Measurements from ENCODE around the gene NEURL1B. TPM values are rescaled to one million over a fixed set of nuclear protein-coding genes. Genes with fewer than 3 reads are reported as not detected.
"Not testable (repeated sequence)": the region's sequence is repeated elsewhere in the genome, so short reads cannot be mapped to it uniquely, and the experiment has no call there.

Gene NEURL1B
- total RNA-seq, 2 experiments from 2014 or later = 0.04 TPM; not detected in 1

DNA sequence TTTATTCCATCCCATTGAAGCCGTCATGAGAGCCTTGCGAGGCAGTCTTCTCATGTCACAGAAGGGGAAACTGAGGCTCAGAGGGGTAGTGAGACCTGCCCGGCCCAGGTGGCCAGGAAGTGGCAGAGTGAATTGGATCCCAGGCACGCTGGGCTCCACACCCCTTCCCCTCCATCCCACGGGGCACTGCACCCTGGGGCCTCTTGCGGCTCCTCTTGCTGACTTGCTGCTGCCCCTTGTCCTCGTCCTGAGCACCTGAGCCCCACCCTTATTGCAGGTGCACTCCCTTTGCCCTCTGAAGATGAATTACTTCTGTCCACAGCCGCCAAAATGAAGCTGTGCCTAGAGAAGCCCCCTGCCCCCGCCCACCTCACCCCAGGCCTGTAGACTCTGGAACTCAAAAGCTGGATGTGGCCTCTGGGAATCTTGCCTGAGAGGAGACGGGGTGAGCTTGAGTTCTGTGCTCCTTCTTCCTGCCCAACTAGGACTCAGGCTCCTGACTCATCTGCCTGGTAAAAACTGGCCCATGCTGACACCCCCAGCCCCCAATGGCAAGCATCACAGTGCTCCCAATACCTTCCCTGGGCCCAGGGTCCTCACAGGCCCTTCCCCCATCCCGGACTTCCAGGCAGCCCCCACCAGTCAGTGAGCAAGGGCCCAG, 6.4 kb downstream of the NEURL1B start:
- ChIA-PET CTCF (no interaction called here), POLR2A (no interaction called here)

- ChIA-PET POLR2A (no interaction called here), CTCF (no interaction called here)
These were observed 6.9 kb downstream of the NEURL1B start for GRCh38 chr5:172648013-172648381.

DNA sequence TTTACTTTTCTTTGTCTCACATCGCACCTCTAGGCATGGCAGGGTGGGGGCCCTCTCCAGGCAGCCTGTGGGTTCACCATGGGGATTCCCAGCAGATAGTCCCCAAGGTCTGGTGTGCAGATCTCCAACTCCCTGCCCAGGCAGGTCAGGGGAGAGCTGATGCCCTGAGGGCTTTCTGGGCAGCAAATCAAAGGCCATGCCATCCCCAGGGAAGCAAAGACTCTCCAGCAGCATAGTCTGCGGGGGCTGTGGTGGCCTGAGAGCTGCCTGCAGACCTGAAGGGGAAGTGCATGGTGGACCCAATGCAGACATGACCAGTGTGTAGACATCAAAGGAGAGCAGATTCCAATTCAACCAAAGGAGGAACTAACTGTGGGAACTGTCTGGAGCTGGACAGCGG, 7.7 kb downstream of the NEURL1B start:
- CTCF ChIA-PET = no interaction called here
- POLR2A ChIA-PET = no interaction called here

- POLR2A ChIA-PET, CTCF ChIA-PET: not testable (repeated sequence)
These were observed 15.4 kb downstream of the NEURL1B start for GRCh38 chr5:172656496-172656895.

- CTCF ChIA-PET, POLR2A ChIA-PET: not testable (repeated sequence)
These were observed 16.6 kb downstream of the NEURL1B start for GRCh38 chr5:172657524-172658233.

GRCh38 chr5:172658391-172658790, 17.3 kb downstream of the NEURL1B start:
- CTCF ChIA-PET = no interaction called here
- POLR2A ChIA-PET = no interaction called here

DNA sequence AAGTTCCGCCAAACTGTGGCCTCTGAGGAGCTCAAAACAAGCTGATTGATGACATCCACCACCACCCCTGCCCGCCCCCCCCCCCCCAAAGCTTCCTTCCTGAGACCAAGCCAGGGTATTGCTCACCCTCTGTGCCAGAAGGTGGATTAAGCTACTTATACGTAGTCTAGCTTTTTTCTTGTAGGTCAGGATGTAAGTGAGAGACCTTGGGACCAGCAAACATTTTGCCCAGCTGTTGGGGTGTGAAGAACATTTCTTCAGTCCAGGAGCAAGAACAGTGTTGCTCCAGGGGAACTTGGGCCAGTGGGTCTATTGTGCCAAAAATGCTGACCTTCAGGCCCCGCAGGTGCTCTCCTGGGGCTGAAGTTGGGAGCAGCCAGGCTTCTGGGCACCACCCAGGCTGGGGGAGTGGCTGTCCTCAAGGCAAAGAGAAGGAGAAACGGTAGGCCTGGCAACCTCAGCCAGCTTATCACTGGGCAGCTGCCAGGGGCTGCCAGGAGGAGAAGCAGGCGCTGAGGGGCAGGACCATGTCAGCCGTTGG, 18.0 kb downstream of the NEURL1B start:
- CTCF ChIA-PET = no interaction called here
- POLR2A ChIA-PET = no interaction called here

DNA sequence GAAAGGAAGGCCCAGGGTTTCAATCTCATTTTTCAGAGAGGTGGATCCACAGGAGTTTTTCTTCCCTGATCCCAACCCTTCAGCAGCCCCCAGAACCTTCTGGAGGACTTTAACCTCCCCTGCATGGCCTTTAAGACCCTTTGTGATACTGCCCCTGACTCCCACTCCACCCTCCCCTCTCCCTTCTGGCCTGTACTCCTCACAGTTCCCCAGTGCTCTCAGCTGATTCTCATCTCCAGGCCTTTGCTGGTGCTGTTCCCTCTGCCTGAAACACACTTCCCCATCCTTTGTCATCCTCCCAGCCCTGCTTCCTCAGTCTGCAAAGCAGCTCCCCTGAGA, 18.5 kb downstream of the NEURL1B start:
- POLR2A ChIA-PET = no interaction called here
- CTCF ChIA-PET = no interaction called here

DNA sequence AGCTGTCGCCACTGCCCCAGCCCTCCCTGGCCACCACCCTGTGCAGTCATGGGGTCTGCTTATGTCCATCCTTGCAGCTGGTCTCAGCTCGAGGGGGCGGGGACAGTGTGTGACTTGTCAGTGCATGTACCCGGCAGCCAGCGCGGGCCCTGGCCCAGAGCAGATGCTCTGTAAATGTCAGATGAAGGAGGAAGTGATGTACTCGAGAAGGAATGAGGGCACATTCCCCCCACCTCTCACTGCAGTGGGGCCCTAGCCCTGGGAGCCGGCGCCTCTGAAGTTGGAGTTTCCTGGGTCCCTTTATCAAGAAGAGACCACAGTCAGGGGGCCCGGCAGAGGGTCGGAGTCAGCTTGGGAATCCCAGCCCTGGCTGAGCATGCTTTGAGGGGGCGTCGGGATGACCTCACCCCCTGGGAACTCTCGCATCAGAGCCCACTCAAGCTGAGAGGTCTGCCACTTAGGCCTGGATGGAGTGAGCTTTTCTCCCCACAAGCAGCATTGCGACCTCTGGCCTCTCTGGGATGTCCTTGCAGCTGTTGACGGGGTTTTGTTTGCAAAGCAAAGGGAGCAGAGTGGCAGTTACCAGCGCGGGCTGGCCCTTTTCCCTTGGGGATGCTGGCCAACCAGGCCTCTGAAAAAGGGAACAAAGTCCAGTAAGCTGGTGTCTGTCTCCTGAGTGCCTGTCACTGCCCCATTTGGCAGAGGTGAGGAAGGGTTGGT, 19.0 kb downstream of the NEURL1B start:
- ChIA-PET CTCF (no interaction called here), POLR2A (no interaction called here)

GRCh38 chr5:172660974-172661373, 19.9 kb downstream of the NEURL1B start:
- CTCF ChIA-PET = no interaction called here
- POLR2A ChIA-PET = no interaction called here

- ChIA-PET POLR2A (no interaction called here), CTCF (no interaction called here)
These were observed 20.5 kb downstream of the NEURL1B start for GRCh38 chr5:172661526-172661925.

DNA sequence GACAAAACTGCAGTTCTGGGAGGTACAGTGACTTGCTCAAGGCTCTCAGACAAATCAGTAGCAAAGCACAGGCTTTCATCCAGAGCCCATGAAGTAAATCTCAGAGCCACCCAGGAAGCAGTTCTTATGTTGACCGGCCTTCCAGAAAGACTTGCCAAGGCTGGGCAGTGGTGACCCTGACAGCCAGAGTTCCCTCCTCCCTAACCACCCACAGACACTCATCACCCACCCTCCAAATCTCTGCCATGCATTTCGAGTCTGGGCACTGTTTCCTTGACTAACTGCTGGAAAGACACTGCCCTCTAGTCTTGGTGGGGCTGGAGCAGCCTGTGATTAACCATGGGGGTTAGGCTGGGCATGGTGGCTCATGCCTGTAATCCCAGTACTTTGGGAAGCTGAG, 21.5 kb downstream of the NEURL1B start:
- ChIA-PET CTCF (no interaction called here), POLR2A (no interaction called here)

DNA sequence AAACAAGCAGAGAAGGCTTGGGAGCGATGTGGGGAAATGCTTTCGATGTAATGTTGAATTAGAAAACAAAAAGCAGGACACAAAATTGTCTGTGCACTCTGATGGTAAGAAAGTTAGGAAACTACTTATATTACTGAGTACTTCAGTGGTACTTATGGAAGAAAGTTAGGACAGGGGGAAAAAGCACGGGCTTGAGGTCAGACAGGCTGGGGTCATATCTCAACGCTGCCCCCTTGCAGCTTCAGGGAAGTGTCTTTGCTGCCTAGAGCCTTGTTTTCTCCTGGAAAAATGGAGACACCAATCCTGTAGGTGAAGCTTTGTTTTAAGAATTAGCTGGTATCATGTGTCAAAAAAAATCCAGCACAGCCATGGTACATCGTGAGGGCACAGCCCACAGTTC, 23.0 kb downstream of the NEURL1B start:
- POLR2A ChIA-PET = no interaction called here
- CTCF ChIA-PET = no interaction called here

DNA sequence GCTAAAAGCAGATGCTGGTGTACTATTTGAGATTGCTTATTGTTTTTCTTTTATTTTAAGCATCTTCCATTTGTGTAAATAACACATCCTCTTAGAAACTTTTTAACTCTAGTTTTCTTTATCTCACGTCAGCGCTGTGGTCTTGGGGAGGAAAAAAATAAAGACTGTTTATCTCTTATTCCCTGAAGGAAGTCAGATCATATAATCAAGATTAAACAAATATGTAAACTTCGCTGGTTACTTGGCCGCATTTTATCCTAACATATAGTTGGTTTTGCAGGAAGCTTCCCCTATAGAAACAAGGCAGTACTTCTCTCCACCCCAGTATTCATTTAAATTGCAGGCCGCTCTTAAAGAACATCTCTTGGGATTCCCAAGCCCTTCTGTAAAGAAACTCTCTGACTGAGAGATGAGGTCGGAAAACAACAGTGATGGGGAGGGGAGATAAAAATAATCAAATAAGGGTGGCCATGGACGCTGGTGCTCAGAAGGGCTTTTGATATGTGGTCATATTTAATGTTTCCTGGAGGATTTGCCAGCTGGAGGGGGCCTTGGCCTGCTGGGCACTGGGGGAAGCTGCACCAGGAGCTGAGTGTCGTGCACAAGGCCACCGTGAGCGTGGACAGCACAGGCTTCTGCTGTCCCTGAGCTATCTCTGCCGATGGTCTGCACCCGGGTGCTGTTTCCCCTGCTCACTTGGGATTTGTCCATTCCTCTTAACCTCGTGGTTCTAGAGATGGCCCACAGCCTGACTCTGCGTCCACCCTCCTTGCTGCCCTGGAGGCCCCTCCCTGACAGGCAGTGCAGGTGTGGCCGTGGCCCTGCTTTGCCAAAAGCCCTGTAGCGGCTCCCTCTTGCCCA, 23.8 kb downstream of the NEURL1B start:
- POLR2A ChIA-PET = no interaction called here
- CTCF ChIA-PET = no interaction called here

- POLR2A ChIA-PET = no interaction called here
- CTCF ChIA-PET = interaction anchor here (0.7 kb wide), 1 partner anchor 54 kb away, joined by 3 read pairs; no protein-coding TSS in a partner anchor
These were observed 25.2 kb downstream of the NEURL1B start for GRCh38 chr5:172666251-172666650.

DNA sequence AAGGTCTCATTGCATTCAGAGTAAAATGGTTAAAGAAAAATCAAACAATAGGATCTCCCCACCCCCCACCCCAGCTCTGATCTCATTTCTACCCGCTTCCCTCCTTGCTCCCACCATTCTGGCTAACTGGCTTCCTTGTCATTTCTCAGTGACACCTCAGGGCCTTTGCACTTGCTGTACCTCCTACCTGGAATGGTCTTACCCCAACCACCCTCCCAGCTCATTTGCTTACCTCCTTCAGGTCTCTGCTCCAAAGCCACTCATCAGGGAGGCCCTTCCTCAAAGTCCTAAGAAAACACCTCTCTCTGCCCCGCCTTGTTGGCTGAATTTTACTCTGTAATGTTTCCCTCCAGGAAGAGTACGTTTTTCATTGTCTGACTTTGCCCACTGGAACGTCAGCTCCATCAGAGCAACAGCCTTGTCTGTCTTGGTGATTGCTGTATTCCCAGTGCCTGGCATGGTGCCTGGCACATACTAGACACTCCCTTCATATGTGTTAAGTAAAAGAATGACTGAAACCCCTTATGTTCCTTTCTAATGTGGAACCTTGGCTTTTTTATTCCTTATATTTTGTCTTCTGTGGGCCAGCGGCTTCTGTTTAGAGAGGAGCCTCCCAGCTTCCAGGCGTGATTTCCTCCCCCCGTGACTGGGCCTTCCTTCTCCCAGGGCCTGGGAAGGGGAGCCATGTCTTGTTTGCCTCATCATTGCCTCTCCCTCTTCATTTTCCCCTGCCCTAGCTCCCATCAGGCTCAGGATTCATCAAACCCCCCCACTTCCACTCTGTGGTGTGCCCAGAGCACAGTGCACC, 26.9 kb downstream of the NEURL1B start:
- ChIA-PET POLR2A (interaction anchor here (0.6 kb wide), 1 partner anchor 500 kb away, joined by 4 read pairs; no protein-coding TSS in a partner anchor), CTCF (interaction anchor here (0.8 to 2.4 kb wide), 2 partner anchors 29 to 45 kb away, joined by 3 to 9 read pairs; no protein-coding TSS in a partner anchor)

DNA sequence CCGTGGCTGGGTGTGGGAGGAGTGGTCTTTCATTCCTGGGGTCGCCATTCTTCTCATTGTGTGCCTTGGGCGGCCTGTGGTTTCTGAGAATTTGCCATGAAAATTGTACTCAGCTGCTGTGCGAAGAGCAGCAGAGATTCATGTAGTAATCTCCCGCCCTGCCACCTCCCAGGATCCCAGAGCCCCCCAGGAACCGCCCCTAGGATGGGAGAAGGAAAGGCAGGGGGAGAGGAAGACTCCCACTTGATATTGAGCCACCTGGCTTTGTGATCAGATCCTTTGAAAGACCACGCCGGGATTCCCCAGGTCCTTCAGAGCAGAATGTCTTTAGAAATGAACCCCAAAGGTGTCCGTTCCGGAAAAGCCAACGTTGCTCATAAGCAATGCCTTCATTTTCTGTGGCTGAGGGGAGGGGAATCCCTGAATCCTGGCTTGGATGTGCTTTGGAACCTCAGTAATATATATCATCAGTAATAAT, 27.6 kb downstream of the NEURL1B start:
- ChIA-PET CTCF (interaction anchor here (2.4 kb wide), 1 partner anchor 29 kb away, joined by 9 read pairs; no protein-coding TSS in a partner anchor), POLR2A (no interaction called here)

GRCh38 chr5:172669386-172670004, 28.4 kb downstream of the NEURL1B start:
- POLR2A ChIA-PET = no interaction called here
- CTCF ChIA-PET = no interaction called here

- POLR2A ChIA-PET = no interaction called here
- CTCF ChIA-PET = no interaction called here
These were observed 28.9 kb downstream of the NEURL1B start for GRCh38 chr5:172670005-172670402.
